Right hindlimb (tissue), 1 donor: ENCODE measurements around the gene CFAP119.

ENCODE experiments used
- DNase-seq: peaks from one replicate; pipeline ENCODE4 v3.0.0-alpha.2; 2018

CFAP119 gene

DNA sequence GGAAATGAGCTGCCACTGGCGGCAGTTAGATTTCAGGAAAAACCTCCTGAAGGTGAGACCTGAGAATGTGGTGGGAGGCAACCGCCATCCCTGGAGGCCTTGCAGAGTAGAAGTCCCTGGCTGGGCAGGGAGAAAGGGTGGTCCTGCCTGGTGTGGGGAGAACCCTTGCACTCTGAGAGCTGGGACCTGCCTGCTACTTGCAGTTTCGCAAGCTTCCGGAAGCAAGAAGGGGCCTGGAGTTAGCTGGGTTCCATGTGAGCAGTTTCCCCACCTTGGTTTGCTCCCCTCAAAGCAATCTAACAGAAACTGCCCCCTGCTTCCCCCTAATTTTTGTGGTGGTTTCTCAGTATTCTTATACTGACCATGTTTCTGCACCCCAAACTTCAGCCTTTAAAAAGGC, 18.7 kb upstream of the CFAP119 start:
- no peak for DNase-seq

GRCh38 chr16:30780021-30780420, 18.2 kb upstream of the CFAP119 start:
- DNase-seq, result peak; percentile 15

GRCh38 chr16:30779596-30779995, 17.7 kb upstream of the CFAP119 start:
- DNase-seq, result no peak

DNA sequence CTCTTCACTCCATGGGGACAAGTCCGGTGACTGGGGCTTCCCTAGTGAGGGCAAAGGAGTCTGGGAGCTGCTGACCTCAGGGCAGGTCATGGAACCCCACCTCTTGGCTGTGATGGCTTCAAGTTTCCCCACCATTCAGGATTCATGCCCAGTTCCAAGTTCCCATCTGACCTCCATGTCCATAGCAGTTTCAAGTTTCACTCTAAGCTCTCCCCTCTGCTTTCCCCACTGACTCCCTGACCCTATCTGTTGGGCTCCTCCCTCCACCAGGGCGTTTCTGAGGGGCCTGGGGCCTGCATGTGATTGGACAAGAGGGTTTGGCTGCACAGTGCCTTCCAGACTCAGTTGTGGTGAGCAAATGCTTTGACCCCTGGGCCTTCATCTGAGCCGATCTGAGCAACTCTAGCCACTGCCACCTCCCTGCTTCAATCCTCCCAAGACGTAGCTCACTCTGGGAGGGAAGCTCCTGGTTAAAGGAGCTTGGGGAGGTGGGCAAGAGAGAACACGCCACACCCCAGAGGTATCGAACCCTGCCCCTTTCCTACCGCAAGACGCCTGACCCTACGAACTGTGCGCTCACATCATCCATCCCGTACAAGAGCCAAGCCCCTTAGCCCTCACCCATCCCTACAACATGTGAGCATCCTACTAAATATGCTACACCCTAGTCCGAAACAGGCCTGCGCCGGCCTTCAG, 16.8 kb upstream of the CFAP119 start:
- peak; percentile 25 for DNase-seq

- DNase-seq, result peak; percentile 31
Observed at GRCh38 chr16:30777591-30778297, 15.9 kb upstream of the CFAP119 start.

DNA sequence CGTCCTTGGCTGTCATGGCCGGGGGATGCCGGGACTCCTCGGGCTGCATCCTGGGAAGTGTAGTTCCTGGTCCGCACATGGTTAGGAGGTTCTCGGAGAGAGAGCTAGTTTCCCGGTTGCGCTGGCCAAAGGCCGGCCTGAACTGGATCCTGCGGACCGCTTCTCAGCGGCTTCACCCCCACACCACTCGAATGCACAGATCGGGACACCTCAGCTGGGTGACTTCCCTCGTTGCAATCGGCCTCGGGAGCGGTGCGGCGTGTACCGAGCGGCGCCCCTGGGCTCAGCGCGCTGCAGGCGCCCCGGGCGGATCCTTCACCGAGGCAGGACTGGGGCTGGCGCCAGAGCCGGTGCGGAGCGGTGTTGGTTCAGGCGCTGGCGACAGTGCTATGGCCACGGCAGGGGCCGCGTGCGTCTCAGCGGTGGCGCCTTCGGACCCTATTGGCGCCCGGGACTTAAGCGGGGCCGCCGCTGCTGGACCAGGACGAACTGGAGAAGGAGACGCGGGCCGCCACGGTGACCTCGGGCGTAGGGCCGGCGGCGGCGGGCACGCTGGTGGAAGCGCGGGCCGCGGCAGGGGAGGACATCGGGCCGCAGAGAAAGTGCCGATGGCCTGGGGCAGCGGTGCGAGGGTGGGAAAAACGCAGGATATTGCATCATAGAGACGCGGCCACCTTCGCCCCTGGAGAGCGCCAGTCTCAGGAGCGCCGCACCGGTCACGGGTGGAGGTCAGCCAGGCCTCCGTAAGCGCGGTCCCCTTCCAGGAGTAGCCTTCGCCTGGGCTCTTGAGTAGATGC, 13.7 kb upstream of the CFAP119 start:
- DNase-seq, result peak; percentile 93

- no peak for DNase-seq
Observed at GRCh38 chr16:30775131-30775391, 13.2 kb upstream of the CFAP119 start.

- DNase-seq, result peak; percentile 14
Observed at GRCh38 chr16:30774367-30775130, 12.7 kb upstream of the CFAP119 start.

- no peak for DNase-seq
Observed at GRCh38 chr16:30773826-30774225, 12.0 kb upstream of the CFAP119 start.

DNA sequence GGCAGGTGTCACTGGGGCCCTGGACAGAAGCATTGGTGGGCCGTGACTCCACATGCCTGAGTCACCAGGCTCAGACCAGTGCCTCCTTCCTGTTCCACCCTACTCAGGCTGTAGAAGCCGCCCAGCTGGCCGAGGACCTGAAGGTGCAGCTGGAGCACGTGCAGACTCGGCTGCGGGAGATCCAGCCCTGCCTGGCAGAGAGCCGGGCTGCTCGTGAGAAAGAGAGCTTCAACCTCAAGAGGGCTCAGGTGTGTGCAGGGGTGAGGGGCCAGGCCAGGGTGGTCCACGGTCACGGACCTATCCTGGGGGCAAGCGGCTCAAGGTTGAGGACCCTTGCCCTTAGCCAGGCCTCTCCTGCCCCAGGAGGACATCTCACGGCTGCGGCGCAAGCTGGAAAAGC, 9.9 kb upstream of the CFAP119 start:
- DNase-seq, result peak; percentile 19

- no peak for DNase-seq
Observed at GRCh38 chr16:30769379-30770089, 7.7 kb upstream of the CFAP119 start.

DNA sequence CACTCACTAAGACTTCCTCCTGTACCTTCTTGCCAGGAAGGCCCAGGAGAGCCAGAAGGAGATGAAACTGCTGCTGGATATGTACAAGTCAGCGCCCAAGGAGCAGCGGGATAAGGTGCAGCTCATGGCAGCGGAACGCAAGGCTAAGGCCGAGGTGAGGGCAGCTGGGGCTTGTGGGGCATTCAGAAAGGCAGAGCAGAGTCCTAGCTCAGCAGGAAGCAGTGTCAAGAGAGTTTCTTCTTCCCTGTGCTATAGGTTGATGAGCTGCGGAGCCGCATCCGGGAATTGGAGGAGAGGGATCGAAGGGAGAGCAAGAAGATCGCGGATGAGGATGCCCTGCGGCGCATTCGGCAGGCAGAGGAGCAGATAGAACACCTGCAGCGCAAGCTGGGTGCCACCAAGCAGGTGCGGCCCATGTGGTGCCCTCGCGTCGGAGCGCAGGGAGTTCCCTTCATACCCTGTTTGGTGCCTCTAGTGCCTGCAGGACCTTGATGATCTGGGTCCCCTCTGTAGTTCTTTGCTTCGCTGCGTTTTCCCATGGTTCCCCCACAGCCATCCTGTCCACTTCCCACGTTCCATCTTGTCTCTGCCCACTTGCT, 6.8 kb upstream of the CFAP119 start:
- DNase-seq, result no peak

DNA sequence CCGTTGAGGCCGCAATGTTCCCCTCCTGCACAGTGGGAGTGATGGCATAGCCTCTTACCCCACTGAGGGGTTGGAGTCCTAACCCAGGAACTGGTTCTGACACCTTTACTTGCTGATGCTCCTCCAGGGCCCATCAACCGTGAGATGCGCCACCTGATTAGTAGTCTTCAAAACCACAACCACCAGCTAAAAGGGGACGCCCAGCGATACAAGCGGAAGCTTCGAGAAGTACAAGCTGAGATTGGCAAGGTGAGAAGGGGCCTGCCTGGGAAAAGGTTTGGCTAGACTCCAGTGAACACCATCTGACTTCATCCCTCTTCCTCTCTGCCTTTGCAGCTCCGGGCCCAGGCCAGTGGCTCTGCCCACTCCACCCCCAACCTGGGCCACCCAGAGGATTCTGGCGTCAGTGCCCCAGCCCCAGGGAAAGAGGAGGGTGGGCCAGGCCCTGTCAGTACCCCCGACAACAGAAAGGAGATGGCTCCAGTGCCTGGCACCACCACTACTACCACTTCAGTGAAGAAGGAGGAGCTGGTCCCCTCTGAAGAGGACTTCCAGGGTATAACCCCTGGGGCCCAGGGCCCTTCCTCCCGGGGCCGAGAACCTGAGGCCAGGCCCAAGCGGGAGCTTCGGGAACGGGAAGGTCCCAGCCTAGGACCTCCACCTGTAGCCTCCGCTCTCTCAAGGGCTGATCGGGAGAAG, 6.1 kb upstream of the CFAP119 start:
- peak; percentile 16 for DNase-seq

DNA sequence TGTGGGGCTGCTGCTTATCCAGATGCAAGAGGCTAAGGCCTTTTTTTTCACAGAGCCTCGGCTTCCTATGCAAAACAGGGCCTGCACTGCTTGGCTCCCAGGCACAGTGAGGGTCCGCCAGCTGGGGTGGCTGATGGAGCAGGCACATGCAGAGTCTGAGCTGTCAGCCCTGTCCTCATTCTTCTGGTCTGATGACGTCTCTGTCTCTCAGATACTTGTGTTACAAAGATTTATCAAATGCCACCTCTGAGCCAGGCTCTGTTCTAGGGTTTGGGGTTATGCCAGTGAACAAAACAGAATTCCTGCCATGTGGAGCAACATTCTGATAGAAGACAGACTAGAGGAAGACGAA, 5.0 kb upstream of the CFAP119 start:
- no peak for DNase-seq

DNA sequence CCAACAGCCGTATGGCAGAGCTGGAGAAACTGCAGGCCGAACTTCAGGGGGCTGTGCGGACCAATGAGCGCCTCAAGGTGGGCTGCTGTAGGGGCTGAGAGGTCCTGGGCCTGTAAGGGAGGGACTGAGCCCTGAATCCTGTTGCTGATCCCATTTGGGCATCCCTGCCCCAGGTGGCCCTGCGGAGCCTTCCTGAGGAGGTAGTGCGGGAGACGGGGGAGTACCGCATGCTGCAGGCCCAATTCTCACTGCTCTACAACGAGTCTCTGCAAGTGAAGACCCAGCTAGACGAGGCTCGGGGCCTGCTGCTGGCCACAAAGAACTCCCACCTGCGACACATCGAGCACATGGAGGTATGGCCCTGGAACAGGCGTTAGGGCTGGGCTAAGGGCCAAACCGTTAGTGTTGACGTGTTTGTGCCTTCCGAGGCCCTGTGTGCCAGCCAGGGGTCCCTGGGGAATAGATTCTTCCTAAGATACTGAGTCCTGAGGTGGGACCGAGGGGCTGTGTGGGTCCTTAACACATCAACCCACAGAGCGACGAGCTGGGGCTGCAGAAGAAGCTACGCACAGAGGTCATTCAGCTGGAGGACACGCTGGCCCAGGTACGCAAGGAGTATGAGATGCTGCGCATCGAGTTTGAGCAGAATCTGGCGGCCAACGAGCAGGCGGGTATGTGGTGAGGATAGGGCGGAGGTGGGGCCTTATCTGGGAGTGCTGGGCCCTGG, 4.5 kb upstream of the CFAP119 start:
- DNase-seq, result peak; percentile 16

DNA sequence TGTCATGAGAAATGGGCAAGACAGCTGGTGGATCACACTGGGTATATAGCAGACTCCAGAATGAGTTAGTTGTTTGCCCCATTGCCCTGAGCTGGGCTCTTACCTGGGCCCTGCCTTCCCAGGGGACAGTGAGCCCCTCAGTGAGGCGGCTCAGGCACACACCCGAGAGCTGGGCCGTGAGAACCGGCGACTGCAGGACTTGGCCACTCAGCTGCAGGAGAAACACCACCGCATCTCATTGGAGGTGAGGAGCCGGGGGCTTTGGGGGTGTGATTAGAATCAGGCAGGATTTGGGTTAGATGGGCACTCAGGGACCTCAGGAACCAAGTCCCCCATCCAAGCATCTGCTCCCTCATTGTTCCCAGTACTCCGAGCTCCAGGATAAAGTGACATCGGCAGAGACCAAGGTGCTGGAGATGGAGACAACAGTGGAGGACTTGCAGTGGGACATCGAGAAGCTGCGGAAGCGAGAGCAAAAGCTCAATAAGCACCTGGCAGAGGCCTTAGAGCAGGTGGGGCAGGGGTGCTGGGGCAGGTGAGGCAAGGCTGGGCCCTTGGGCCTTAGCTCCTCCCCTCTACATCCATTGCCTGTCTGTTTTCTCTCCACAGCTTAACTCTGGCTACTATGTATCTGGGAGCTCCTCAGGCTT, 3.1 kb upstream of the CFAP119 start:
- no peak for DNase-seq

DNA sequence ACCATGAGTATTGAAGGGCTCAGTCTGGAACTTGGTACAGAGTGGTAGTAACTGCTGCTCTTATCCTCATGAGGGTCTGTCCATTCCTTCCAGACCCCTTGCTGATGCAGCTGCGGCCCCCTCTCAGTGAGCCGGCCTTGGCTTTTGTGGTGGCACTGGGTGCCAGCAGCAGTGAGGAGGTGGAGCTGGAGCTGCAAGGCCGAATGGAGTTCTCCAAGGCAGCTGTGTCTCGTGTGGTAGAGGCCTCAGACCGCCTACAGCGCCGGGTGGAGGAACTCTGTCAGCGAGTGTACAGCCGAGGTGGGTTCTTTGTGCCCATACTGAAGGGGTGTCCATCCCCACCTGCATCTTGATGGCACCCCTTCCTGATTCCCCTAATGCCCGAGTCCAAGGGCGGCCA, 2.2 kb upstream of the CFAP119 start:
- no peak for DNase-seq

GRCh38 chr16:30762991-30763725, 1.3 kb upstream of the CFAP119 start:
- DNase-seq, result no peak

DNA sequence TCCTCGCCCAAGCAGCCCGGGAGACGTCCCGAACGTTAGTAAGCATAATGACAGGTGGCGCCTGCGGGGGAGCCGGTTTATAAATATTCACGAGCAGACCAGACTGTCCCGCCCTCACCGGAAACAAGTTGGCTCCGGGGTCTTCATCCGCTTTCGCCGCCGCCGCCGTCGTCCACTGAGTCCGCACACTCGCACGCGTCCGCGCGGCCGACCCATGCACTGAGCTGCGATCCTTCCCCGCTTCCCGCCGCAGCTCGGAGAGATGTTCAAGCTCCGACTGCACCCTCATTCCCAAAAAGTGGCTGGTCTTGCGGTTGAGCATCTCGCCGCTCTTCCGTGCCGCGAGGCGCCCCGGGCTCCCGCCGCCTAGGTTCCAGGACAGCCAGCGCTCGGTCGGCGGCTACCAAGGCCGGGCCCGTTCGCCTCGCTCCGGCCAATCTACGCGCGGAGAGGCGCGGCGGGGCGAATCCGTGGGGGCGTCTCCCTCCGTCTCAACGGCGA, 385 bp downstream of the CFAP119 start:
- DNase-seq, result peak; percentile 56
